NB4 (cell line): ENCODE measurements around the gene NFATC1.

Experiments
- DNase-seq: peaks from one replicate; pipeline ENCODE4 v3.0.0; 2010; ENCODE audit warnings: low read depth
- H3K4me3 ChIP-seq: one replicate; pipeline ENCODE4 v1.5.1; 2011; ENCODE audit warnings: mild to moderate bottlenecking, low read depth, low read length, moderate library complexity
- MYC ChIP-seq: IDR thresholded peaks from 2 replicates; pipeline ENCODE4 v1.6.1; 2011; ENCODE audit warnings: low read depth, low read length
- POLR2A ChIP-seq: IDR thresholded peaks from 2 replicates; pipeline ENCODE4 v1.6.1; 2011; ENCODE audit warnings: mild to moderate bottlenecking; ENCODE audit not compliant: insufficient read length; ENCODE audit errors: extremely low read depth
- TF ChIP-seq, protein P1 (sequence below): IDR thresholded peaks from 2 replicates; pipeline ENCODE4 v1.6.1; 2011; ENCODE audit warnings: low read depth, low read length
- TF ChIP-seq, protein P2 (sequence below): IDR thresholded peaks from one replicate; pipeline ENCODE4 v1.5.1; 2012; ENCODE audit warnings: low read depth, low read length

NFATC1 gene

DNA sequence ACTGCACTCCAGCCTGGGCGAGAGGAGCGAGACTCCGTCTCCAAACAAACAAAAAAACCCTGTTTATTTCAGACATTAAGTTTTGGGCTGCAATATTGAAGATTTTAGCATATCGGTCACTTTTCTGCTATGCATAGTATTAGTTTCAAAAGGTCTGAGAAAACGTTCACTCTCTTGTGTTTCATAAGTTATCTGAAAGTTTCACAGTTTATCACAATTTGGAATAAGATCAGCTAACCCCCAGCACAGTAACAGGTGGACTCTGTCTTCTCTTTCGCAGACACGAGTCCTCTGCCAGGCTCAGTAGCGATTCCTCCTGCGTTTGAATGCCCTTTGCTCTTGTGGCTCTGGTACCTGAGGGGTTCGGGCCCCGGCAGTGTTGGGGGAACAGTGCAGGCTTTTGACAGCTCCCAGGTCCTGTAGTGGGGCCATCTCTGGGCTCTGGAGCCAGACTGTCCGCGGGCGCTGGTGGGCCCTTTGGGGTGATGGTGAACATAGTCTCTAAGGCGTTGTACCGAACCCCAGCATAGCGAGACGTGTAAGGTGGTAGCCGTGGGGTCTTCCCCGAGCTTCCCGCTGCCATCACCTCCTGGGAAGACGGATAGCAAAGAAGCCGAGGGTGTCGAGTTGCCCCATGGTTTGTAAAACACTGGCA lies 20.4 kb downstream of the NFATC1 start:
- DNase-seq = no peak
- no peak overlapping the region for H3K4me3 ChIP-seq
- TF ChIP-seq POLR2A (no peak), MYC (no peak)
- TF ChIP-seq, protein P1, sequence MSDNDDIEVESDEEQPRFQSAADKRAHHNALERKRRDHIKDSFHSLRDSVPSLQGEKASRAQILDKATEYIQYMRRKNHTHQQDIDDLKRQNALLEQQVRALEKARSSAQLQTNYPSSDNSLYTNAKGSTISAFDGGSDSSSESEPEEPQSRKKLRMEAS = no peak
- TF ChIP-seq, protein P2, sequence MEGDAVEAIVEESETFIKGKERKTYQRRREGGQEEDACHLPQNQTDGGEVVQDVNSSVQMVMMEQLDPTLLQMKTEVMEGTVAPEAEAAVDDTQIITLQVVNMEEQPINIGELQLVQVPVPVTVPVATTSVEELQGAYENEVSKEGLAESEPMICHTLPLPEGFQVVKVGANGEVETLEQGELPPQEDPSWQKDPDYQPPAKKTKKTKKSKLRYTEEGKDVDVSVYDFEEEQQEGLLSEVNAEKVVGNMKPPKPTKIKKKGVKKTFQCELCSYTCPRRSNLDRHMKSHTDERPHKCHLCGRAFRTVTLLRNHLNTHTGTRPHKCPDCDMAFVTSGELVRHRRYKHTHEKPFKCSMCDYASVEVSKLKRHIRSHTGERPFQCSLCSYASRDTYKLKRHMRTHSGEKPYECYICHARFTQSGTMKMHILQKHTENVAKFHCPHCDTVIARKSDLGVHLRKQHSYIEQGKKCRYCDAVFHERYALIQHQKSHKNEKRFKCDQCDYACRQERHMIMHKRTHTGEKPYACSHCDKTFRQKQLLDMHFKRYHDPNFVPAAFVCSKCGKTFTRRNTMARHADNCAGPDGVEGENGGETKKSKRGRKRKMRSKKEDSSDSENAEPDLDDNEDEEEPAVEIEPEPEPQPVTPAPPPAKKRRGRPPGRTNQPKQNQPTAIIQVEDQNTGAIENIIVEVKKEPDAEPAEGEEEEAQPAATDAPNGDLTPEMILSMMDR = no peak

DNA sequence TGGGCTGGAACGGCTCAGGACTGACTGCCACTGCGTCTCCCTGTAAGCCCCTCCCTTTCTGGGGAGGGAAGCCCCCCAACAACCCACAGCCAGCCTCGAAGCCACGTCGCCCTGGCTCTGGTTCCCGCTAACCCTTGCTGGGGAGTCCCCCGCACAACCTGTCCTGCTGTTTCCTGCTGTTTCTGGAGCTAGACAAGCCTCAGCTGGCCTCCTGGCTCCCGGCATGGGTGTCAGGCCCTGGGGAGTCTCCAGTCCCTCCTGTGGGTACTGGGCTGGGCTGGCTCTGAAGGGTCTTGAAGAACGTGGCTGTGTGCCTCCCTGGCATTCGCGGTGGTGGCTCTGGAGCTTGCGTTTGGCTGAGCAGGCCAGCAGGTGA lies 20.9 kb downstream of the NFATC1 start:
- no peak overlapping the region for H3K4me3 ChIP-seq
- no peak for TF ChIP-seq POLR2A
- TF ChIP-seq, protein P2 = no peak
- TF ChIP-seq, protein P1 = no peak
- TF ChIP-seq MYC = no peak
- DNase-seq = no peak

DNA sequence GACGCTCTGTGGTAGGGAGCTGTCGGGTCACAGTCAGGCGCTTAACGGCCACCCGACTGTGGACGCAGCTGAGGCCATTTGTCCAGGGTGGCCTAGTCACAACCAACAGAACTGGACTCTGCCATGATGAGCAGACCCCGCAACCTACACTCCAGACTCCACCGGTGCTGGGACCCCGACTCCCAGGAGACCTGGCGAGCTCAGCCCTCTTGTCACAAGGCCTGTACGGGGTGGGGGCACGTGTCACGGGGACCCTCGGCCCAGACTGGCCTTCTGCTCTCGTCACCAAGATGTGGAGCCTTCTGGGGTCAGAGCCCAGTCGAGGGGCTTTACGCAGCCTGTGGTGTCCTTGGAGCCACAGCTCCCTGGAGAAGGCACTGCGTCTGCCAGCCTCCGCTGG lies 22.5 kb downstream of the NFATC1 start:
- no peak for TF ChIP-seq POLR2A
- TF ChIP-seq, protein P1 = no peak
- no peak for DNase-seq
- no peak overlapping the region for H3K4me3 ChIP-seq

DNA sequence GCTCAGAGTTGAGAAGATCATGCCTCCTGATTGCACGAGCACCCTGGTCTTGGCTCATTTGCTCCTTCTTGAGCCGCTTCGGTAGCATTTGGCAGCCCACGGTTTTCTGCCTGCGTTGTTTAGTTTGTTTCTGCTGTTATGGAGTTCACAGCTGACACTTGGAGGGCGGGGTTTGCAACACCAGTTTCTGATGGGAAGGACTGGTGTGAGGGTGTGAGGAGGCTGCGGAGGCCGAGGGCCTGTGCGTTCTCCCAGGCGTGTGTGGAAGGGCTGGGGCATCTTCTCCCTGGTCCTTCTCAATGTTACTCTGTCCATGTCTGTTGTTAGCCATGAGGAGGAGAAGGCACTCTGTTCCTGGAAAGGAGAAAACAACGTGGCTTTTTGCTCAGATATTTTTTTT lies 22.9 kb downstream of the NFATC1 start:
- H3K4me3 ChIP-seq = no peak overlapping the region
- TF ChIP-seq MYC (no peak), POLR2A (no peak)
- TF ChIP-seq, protein P2 = no peak
- TF ChIP-seq, protein P1 = no peak
- DNase-seq = no peak

DNA sequence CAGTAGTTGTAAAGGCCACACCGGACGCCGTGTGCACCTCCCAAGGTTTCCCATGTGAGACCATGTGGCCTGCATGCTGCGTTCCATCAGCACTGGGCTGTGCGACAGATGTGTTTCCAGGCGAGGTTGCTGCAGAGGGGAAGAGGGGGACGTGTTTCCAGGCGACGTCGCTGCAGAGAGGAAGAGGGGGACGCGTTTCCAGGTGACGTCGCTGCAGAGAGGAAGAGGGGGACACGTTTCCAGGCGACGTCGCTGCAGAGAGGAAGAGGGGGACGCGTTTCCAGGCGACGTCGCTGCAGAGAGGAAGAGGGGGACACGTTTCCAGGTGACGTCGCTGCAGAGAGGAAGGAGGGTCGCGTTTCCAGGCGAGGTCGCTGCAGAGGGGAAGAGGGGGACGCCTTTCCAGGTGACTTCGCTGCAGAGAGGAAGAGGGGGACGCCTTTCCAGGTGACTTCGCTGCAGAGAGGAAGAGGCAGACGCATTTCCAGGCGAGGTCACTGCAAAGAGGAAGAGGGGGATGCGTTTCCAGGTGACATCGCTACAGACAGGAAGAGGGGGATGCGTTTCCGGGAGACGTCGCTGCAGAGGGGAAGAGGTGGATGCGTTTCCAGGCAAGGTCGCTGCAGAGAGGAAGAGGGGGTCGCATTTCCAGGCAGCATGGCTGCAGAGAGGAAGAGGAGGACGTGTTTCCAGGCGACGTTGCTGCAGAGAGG lies 24.5 kb downstream of the NFATC1 start:
- TF ChIP-seq, protein P2 = no peak
- no peak overlapping the region for H3K4me3 ChIP-seq
- no peak for DNase-seq

DNA sequence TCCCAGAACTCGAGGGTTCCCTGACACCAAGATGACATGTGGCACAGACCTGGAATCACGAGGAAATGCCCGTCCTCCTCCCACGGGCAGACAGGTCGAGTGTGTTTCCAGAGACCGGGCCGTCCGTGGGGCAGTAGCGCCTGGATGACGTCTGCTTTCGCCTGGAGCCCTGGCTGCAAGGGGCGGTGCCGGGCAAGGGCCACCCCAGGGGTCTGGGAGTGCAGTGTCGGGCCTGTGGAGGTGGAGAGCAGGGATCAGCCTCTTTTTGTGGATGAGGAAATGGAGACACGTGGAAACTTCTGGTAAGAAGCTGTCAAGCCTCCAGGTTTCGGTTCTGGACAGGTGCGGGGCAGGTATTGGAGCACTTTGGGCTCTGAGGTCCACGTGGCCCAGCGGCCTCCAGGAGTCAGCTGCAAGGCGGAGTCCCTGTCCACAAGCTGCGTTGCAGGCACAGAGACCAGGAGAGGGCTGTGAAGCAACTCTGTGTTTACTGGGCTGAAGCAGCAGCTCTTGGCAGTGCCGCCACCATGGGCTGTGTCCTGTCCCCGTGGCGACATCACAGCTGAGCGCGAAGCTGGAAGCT lies 25.6 kb downstream of the NFATC1 start:
- TF ChIP-seq, protein P1 = no peak
- TF ChIP-seq MYC = no peak
- TF ChIP-seq, protein P2 = no peak
- no peak for TF ChIP-seq POLR2A

More for the DNA sequence above, 25.6 kb downstream of the NFATC1 start:
- DNase-seq = no peak
- no peak overlapping the region for H3K4me3 ChIP-seq
